Activated T-helper 17 cell treated with anti-CD3 and anti-CD28 coated beads, Interleukin-2, amount 50 U/mL, for 72 hours (primary cell): ENCODE data around the gene SLC25A44. TPM values are rescaled to one million over a fixed set of nuclear protein-coding genes. Genes with fewer than 3 reads are reported as not detected.

Experiments
- ATAC-seq: fragments of 150-1000 bp; cut with Tn5 transposase; replicated peaks from 2 replicates; pipeline ENCODE4 v1.10.0; 2021; ENCODE audit warnings: mild to moderate bottlenecking, moderate library complexity
- H3K27ac Mint-ChIP-seq: one replicate; pipeline ENCODE4 v1.8.0; 2022; ENCODE audit warnings: mixed read lengths
- H3K27me3 Mint-ChIP-seq: one replicate; pipeline ENCODE4 v1.8.0; 2022; ENCODE audit warnings: mixed read lengths
- H3K36me3 Mint-ChIP-seq: one replicate; pipeline ENCODE4 v1.8.0; 2022; ENCODE audit warnings: low read depth, mild to moderate bottlenecking, mixed read lengths
- H3K4me1 Mint-ChIP-seq: one replicate; pipeline ENCODE4 v1.8.0; 2022; ENCODE audit warnings: mixed read lengths
- H3K4me3 Mint-ChIP-seq: one replicate; pipeline ENCODE4 v1.8.0; 2022; ENCODE audit warnings: mild to moderate bottlenecking, mixed read lengths
- H3K9me3 Mint-ChIP-seq: one replicate; pipeline ENCODE4 v1.8.0; 2022; ENCODE audit warnings: mixed read lengths
- total RNA-seq, 2 donors: library from RNA; stranded (reverse); gene quantifications; one replicate each; pipeline ENCODE4 v1.2.3, GENCODE V29; 2022

Gene SLC25A44
- total RNA-seq, 2 donors from 2014 or later = 23.5 to 38.1 TPM

DNA sequence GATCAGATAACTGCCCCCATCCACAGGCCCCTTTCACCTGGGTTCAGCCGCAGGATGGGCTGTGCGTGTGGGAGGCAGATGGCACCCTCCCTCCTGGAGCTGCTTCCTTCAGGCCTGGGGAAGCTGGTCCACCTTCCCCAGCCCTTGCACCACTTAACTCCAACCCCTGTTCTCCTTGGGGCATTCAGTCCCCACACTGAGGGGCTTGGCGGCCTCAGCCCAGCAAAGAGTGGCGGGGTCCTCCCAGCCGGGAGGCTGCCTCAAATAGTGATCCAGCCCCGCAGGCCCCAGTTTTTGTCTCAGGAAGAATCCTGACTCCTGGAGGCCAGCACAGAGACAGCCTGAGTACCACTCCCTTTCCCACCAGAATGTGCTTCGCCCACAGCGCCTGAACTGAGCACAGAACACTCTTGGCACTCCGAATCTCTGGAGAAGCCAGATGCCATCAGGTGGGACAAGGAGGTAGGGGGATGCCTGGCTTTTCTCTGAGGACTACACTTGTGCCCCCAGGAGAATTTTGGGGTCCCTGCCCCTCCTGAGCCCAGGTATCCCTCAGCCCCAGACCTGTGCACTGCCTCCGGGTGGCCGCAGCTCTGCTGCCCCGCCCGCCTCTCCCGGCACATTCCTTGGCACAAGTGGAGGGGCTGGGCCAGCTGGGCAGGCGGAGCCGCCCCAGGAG is 53.0 kb downstream of the SLC25A44 start:
- H3K27me3 Mint-ChIP-seq = no peaks in the 10 kb centered on the region
- H3K4me1 Mint-ChIP-seq = peaks cover 14% of the 10 kb centered on the region
- ATAC-seq = no peak
- H3K4me3 Mint-ChIP-seq = peak overlapping the region; percentile 83
- no peak overlapping the region for H3K27ac Mint-ChIP-seq
- H3K36me3 Mint-ChIP-seq = peaks cover 17% of the 10 kb centered on the region
- H3K9me3 Mint-ChIP-seq = no peaks in the 10 kb centered on the region

GRCh38 chr1:156247460-156248322 is 53.8 kb downstream of the SLC25A44 start, which contains the start of gene PAQR6:
PAQR6 (minus strand) TSS chr1:156248056; CDS start chr1:156246731, 1,325 bp downstream.
- ATAC-seq = no peak
- peaks cover 17% of the 10 kb centered on the region for H3K4me1 Mint-ChIP-seq

GRCh38 chr1:156248323-156248683 is 54.4 kb downstream of the SLC25A44 start:
- no peak for ATAC-seq

More at GRCh38 chr1:156247460-156248322, 53.8 kb downstream of the SLC25A44 start, which contains the start of gene PAQR6:
- H3K27ac Mint-ChIP-seq = no peak within 1 kb of the TSS
- H3K4me3 Mint-ChIP-seq = no peak within 1 kb of the TSS
- H3K36me3 Mint-ChIP-seq = peaks cover 25% of the 10 kb centered on the region
- no peaks in the 10 kb centered on the region for H3K27me3 Mint-ChIP-seq
- no peaks in the 10 kb centered on the region for H3K9me3 Mint-ChIP-seq

DNA sequence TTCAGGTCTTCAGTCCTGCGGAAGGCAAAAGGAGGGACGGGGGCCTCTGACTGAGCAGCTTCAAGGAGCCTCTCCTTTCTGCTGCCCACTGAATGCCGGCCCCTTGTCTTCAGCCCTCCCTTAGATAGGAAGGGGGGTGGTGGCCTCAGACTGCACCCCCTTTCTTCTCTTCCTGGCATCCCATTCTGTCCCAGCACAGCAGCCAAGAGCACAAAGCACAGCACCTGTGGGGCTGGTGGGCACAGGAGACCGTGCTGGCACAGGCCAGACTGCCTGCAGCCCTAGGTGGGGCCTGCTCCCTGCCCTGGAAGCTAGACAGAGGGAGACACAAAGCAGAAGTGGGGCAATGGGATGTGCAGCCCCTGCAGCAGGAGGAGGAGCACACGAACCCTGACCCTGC is 55.7 kb downstream of the SLC25A44 start:
- Mint-ChIP-seq H3K27me3 (no peaks in the 10 kb centered on the region), H3K4me3 (no peak overlapping the region), H3K27ac (no peak overlapping the region), H3K36me3 (peaks cover 44% of the 10 kb centered on the region), H3K9me3 (no peaks in the 10 kb centered on the region), H3K4me1 (peaks cover 23% of the 10 kb centered on the region)
- no peak for ATAC-seq

More at GRCh38 chr1:156248323-156248683, 54.4 kb downstream of the SLC25A44 start:
- Mint-ChIP-seq H3K27me3 (no peaks in the 10 kb centered on the region), H3K27ac (no peak overlapping the region), H3K36me3 (peaks cover 31% of the 10 kb centered on the region), H3K4me3 (no peak overlapping the region), H3K4me1 (peaks cover 18% of the 10 kb centered on the region), H3K9me3 (no peaks in the 10 kb centered on the region)

DNA sequence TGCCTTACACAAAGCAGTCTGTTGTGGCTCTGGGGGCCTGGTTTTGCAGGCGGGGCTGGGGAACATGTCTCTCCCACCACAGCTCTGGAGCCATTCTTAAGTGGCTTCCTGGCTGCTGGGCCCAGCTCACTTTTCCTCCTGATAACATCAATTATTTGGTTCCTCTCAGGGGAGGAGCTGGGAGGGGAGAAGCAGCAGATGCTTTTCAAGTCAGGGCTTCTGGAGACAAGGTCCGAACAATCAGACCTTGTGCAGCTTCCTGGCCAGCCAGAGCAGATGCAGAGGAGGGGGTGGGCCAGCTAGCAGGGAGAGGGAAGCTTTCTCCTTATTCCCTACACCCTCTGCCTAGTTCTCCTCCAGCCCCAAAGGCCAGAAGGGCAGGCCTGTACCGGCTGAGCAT is 57.6 kb downstream of the SLC25A44 start:
- Mint-ChIP-seq H3K36me3 (peaks cover 55% of the 10 kb centered on the region), H3K27me3 (no peaks in the 10 kb centered on the region), H3K4me1 (peaks cover 11% of the 10 kb centered on the region), H3K27ac (no peak overlapping the region), H3K9me3 (no peaks in the 10 kb centered on the region), H3K4me3 (no peak overlapping the region)
- ATAC-seq = no peak

GRCh38 chr1:156253634-156254033 is 59.7 kb downstream of the SLC25A44 start:
- no peak for ATAC-seq
- no peaks in the 10 kb centered on the region for H3K9me3 Mint-ChIP-seq
- H3K4me1 Mint-ChIP-seq = peaks cover 11% of the 10 kb centered on the region
- no peak overlapping the region for H3K4me3 Mint-ChIP-seq
- H3K27me3 Mint-ChIP-seq = no peaks in the 10 kb centered on the region
- H3K27ac Mint-ChIP-seq = peak overlapping the region; percentile 88
- peaks cover 76% of the 10 kb centered on the region for H3K36me3 Mint-ChIP-seq

DNA sequence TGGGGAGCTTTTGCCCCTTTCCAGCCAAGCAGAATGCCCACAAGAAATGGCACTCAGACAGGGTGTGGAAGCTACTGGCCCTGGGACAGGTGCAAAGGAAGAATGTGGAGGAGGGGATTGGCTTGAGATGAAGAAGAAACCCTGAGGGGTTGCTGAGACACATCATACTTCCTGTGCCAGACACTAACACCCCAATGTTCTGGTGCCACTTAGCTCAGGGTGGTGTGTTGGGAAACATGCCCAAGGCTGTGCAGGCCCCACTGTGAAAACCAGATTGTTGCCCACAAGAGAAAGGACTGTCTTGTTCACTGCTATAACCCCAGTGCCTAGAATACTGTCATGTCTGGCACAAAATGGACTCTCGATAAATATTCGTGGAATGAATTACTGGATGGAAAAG is 63.8 kb downstream of the SLC25A44 start:
- Mint-ChIP-seq H3K36me3 (peaks cover 91% of the 10 kb centered on the region), H3K4me1 (peaks cover 12% of the 10 kb centered on the region)

GRCh38 chr1:156258859-156259258 is 65.0 kb downstream of the SLC25A44 start:
- Mint-ChIP-seq H3K27me3 (no peaks in the 10 kb centered on the region), H3K4me3 (no peak overlapping the region), H3K9me3 (no peaks in the 10 kb centered on the region), H3K4me1 (peaks cover 7% of the 10 kb centered on the region), H3K36me3 (peaks cover 91% of the 10 kb centered on the region), H3K27ac (no peak overlapping the region)
- no peak for ATAC-seq

More for the DNA sequence above, 63.8 kb downstream of the SLC25A44 start:
- Mint-ChIP-seq H3K4me3 (no peak overlapping the region), H3K27ac (no peak overlapping the region), H3K9me3 (no peaks in the 10 kb centered on the region), H3K27me3 (no peaks in the 10 kb centered on the region)
- ATAC-seq = no peak

DNA sequence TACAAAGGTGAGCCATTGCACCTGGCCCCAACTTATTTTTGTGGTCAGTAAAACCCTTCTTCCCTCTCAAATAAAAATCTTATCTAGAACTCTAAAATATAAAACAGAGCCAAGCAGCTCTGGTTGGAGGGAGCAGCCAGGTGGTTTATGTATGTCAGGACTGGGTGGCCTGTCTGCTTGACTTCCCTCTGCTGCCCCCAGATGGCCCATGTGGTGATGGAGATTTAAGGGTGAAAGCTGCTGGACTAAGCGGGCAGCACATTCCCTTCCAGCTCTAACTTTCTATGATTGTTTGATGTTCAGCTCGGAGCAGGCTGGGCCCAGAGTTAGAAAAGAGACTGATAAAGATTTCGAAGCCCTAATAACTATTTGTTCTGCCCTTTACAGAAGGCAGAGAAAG is 65.9 kb downstream of the SLC25A44 start:
- Mint-ChIP-seq H3K27ac (peak overlapping the region; percentile 84), H3K4me3 (no peak overlapping the region), H3K9me3 (no peaks in the 10 kb centered on the region), H3K4me1 (peaks cover 4% of the 10 kb centered on the region), H3K27me3 (no peaks in the 10 kb centered on the region), H3K36me3 (peaks cover 93% of the 10 kb centered on the region)
- ATAC-seq = no peak

GRCh38 chr1:156260896-156261295 is 67.0 kb downstream of the SLC25A44 start:
- no peaks in the 10 kb centered on the region for H3K27me3 Mint-ChIP-seq
- peaks cover 100% of the 10 kb centered on the region for H3K36me3 Mint-ChIP-seq
- peaks cover 4% of the 10 kb centered on the region for H3K4me1 Mint-ChIP-seq
- H3K4me3 Mint-ChIP-seq = no peak overlapping the region
- H3K27ac Mint-ChIP-seq = peak overlapping the region; percentile 84
- H3K9me3 Mint-ChIP-seq = no peaks in the 10 kb centered on the region
- ATAC-seq = no peak

Other genes starting within 250 kb of the SLC25A44 start
- 100 to 1,000 TPM; 108 to 205 TPM for gene ARHGEF2, start 215.6 kb upstream of the SLC25A44 start, total RNA-seq
- gene SSR2, start 173.2 kb upstream of the SLC25A44 start, total RNA-seq = 100 to 1,000 TPM; 194 to 208 TPM
- gene UBQLN4, start 140.3 kb upstream of the SLC25A44 start, total RNA-seq = 10 to 100 TPM; 31.9 to 36.7 TPM
- 10 to 100 TPM; 39.9 to 55.6 TPM for gene LAMTOR2, start 139.3 kb upstream of the SLC25A44 start, total RNA-seq
- gene RAB25, start 132.9 kb upstream of the SLC25A44 start, total RNA-seq = 1 to 10 TPM in 1 of 2 donors, under 1 TPM in 1; 0.43 to 1.2 TPM
- gene MEX3A, start 111.6 kb upstream of the SLC25A44 start, total RNA-seq = under 1 TPM; 0.15 to 0.21 TPM
- 100 to 1,000 TPM; 150 to 338 TPM for gene LMNA, start 79.4 kb upstream of the SLC25A44 start, total RNA-seq
- gene SEMA4A, start 40.5 kb upstream of the SLC25A44 start, total RNA-seq = 10 to 100 TPM in 1 of 2 donors, 1 to 10 TPM in 1; 1.8 to 17.6 TPM
- 10 to 100 TPM; 85.6 to 87.3 TPM for gene PMF1, start 18.9 kb downstream of the SLC25A44 start, total RNA-seq
- gene BGLAP, start 48.1 kb downstream of the SLC25A44 start, total RNA-seq = 1 to 10 TPM; 3.2 to 6.8 TPM
- 10 to 100 TPM in 1 of 2 donors, 1 to 10 TPM in 1; 8.0 to 10.9 TPM for gene PAQR6, start 54.0 kb downstream of the SLC25A44 start, total RNA-seq
- gene SMG5, start 88.7 kb downstream of the SLC25A44 start, total RNA-seq = 10 to 100 TPM; 75.7 to 93.7 TPM
- 10 to 100 TPM; 13.7 to 14.5 TPM for gene TMEM79, start 90.2 kb downstream of the SLC25A44 start, total RNA-seq
- gene GLMP, start 101.6 kb downstream of the SLC25A44 start, total RNA-seq = 10 to 100 TPM; 18.3 to 19.1 TPM
- gene VHLL, start 105.2 kb downstream of the SLC25A44 start, total RNA-seq = under 1 TPM; 0.42 to 0.52 TPM
- gene CCT3, start 144.2 kb downstream of the SLC25A44 start, total RNA-seq = 100 to 1,000 TPM; 185 to 405 TPM
- 1 to 10 TPM in 1 of 2 donors, not detected in 1; 1.1 TPM for gene TSACC, start 144.4 kb downstream of the SLC25A44 start, total RNA-seq
- not detected for gene RHBG, start 175.1 kb downstream of the SLC25A44 start, total RNA-seq